ENCODE results near the gene LATS1.

DNA sequence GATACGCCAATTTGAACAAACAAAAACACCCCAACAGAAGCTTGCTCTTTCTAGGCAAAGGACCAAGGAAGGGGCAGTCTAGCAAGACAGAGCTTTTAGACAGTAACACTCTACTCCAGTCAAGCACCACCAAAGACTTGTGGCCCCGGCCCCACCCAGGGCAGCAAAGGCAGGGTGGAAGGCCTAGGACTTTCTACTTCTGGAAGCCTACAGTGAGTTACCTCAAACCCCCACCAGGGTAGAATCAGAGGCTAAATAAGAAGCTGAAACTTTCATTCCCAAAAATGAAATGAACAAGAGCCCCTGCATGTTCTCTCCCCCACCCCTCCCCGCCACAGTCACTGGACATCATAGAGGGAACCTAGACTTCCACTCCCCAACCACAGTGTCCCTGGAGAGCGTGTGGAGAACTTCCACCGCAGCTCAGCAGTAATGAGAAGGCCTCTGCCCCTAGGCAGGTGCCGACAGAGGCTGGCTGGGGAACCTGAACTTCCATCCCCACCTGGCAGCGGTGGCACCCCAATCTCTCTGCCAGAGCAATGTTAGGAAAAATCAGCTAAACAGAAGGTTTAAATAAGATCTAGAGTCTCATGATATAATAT, 109.4 kb downstream of the LATS1 start:
- no peak for TF ChIP-seq EZH2 (IDR thresholded peaks at IDR 0.05; ENCODE audit: borderline replicate concordance, low read length)
- TF ChIP-seq, protein P1, sequence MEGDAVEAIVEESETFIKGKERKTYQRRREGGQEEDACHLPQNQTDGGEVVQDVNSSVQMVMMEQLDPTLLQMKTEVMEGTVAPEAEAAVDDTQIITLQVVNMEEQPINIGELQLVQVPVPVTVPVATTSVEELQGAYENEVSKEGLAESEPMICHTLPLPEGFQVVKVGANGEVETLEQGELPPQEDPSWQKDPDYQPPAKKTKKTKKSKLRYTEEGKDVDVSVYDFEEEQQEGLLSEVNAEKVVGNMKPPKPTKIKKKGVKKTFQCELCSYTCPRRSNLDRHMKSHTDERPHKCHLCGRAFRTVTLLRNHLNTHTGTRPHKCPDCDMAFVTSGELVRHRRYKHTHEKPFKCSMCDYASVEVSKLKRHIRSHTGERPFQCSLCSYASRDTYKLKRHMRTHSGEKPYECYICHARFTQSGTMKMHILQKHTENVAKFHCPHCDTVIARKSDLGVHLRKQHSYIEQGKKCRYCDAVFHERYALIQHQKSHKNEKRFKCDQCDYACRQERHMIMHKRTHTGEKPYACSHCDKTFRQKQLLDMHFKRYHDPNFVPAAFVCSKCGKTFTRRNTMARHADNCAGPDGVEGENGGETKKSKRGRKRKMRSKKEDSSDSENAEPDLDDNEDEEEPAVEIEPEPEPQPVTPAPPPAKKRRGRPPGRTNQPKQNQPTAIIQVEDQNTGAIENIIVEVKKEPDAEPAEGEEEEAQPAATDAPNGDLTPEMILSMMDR (conservative IDR thresholded peaks at IDR 0.05 in 1 of 2, IDR thresholded peaks at IDR 0.05 in 1 of 2; ENCODE audit: extremely low read depth in 1 of 2, insufficient read depth in 1 of 2, low read depth in 1 of 2, low read length in 2 of 2): no peak
